Kidney glomerular epithelial cell (primary cell): Measurements from ENCODE around the gene HDAC3.

ENCODE experiments used
- DNase-seq: peaks from one replicate; lab custom pipeline; 2025; lab: John Stamatoyannopoulos, UW

The HDAC3 gene

DNA sequence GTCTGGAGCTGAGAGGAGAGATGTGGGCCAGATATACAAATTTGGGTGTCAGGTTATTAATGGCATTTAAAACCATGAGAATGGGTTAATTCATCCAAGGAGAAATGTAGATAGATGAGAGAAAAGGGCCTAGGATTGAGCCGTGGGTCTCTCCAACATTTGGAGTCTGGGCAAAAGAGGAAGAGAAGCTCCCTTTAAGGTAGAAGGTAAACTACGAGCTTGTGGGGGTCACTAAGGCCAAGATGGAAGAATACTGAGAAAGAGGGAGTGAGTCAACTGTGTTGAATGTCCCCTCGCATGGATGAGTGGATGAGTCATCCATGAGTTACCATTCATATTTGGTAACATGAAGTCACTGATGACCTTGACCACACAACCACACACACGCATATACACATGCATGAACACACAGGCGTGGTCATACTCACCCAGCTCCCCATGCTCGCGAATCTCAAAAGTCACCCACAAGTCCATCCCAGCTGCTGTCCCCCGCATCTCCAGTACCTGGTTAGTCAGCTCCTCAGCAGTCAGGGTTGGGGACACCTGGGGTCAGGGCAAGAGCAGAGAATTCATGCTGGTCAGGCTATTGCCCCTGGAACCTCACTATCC is 21.4 kb upstream of the HDAC3 start:
- DNase-seq = peak; percentile 71

DNA sequence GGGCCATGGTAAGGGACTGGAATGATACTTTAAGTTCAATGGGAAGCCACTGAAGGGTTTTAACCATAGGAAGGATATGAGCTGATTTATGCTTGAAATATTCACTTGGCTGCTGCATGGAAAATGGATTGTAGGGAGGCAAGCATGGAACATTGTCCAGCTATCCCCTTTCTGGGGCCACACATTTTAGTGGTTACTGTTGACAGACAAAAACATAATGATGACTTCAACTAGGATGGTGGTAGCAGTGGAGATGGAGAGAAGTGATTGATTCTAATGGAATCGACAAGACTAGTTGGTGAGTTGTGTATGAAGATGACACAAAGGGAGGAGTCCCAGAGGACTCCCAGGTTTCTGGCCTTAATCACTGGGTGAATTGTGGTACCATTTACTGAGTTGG is 20.8 kb upstream of the HDAC3 start:
- DNase-seq = no peak

DNA sequence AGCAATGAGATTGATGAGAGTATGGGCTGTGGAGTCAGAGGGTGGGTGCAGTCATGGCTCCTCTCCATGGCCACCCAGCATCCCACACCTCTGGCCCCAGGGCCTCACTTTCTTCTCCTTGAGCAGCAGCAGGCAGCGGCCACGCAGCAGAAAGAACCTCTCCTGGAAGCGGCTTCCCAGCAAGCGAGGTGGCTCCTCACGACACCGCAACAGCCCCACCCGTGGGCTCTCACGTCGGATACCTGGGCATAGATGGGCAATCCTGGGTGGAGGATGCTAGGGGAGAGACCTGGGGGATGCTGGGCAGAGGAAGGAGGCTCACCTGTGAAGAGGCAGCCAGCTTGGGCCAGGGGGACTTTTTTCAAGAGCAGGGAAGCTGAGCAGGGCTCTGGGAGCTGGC is 19.7 kb upstream of the HDAC3 start:
- DNase-seq = no peak

DNA sequence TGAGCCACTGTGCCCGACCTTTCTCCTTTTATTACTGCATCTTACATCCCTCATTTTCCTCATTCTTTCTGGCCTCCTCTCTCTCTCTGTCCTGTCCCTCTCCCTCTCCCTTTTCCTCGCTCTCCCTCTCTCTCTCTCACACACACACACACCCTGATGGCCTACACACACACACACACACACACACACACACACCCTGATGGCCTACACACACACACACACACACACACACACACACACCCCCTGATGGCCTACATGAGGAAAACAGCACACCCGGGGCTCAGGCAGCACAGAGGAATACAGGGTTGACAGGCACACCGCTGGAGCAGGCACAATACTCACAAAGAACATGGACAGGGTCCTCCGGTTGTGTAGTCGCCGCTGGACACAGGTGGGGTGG is 18.4 kb upstream of the HDAC3 start:
- no peak for DNase-seq

DNA sequence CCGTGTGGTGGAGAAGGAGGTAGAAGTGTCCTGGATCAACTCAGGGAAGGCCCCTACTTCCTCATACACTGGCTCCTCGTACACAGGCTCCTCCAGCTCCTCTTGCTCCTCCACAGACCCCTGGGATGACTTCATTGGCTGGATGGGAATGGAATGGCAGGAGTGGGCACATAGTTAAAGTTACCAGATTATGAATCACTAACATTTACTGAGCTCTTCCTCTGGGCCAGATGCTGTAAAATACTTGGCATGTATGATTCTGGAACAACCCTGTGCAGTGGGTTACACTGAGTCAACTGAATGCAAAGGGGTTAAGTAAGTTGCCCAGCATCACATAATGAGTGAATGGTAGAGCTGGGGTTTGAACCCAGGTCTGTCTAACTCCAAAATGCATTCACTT is 17.6 kb upstream of the HDAC3 start:
- peak; percentile 80 for DNase-seq

DNA sequence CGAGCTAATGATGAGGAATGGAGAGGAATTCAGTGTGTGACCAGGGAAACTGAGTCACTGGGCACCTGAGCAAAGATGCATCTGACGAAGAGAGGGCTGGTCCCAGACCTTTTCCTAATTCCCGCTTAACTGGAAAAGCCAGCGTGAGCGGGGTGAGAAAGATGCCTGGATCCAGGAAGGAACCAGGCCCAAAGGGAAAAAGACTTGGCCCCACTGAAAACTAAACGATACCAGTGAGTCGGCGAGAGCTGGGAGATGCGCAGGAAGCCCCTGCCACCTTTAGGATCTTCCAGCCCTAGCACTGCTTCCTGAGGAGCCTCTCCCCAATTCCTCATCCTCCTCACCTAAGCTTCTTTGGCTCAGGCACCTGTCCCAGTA is 15.1 kb upstream of the HDAC3 start:
- no peak for DNase-seq

DNA sequence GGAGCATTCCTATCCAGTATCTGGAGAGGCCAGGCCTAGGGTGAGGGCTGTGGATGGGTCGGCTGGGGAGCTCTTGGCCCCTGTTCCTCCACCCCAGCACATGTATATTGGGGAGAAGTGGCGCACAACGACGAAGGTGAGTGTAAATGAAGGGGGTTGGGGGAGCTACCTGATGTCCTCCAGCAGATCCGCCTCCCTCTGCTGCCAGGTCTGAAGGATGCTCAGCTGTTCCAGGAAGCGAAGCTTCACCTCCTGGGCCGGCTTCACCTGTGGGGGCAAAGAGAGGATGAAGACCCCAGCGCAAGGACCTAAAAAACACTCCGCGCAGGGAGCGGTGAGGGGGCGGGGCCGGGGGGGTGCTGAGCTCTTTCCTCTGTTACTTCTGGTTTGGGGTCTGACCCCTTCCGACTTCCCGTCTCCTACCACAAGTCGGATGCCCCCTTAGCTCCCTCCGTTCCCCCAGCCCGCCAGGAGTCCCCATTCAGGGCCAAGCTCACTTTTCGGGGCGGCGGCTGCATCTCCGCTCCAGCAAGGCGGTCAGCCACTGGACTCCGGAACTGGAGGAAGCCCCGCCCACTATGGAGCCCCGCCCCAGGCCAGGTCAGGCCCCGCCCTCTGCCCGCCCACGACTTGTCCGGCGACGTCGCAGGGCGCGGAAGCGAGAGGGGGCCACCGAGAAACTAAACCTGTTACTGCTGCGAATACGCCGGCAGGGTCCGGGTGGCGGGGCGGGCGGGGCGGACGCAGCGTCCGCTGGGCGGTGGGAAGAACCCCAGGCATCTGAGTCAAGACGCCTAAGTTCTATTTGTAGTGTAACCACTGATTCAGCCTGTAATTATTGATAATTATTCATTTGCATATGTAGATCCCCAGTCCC is 14.4 kb upstream of the HDAC3 start, which contains the start of gene FCHSD1:
FCHSD1 (minus strand) TSS at position 568 of the 877 bp plus-strand sequence; CDS start at position 518, 50 bp downstream.
- DNase-seq = peak; percentile 57

DNA sequence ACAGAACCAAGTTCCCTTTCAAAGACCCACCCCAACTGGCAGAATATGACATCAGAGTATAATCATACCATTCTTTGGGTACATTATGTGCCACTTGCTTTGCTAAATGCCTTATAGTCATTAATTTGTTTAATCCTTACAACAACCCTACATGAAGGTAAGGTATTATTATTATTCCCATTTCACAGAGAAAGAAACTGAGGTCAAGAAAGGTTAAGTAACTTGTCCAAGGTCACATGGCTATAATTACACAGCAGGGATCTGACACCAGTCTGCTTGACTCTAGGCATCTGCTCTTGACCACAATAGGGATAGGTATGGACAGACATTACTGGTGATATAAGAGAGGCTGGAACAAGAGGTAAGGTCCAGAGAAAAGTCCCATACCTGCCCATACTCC is 13.3 kb upstream of the HDAC3 start:
- DNase-seq = no peak

DNA sequence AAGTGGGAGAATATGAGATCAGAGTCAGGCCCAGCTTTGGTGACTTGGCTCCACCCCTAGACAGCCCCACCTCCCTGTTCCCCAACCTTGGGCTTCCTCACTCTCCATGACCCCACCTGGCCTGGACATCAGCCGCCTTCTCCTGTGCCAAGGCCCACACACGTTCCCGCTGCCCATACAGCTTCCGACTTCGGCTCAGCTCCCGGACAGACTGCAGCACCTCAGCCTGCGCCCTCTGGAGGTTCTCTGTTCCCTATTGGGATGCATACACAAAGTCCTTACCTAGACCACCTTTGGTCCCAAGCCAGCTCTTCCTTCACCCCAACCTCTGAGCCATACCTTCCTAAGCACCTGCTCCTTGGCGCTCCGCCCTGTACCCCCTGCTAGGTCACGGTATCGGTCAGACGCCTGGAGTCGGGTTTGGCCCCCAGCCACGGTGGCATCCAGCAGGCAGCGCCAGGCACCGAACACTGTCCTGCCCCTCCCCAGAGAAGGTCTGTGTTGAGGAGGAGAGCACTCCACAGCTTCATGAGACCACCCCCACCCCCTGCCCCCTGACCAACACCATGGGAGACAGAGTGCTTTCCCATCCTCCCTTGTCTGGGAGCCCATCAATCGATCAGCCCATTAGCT is 12.5 kb upstream of the HDAC3 start:
- DNase-seq = no peak

DNA sequence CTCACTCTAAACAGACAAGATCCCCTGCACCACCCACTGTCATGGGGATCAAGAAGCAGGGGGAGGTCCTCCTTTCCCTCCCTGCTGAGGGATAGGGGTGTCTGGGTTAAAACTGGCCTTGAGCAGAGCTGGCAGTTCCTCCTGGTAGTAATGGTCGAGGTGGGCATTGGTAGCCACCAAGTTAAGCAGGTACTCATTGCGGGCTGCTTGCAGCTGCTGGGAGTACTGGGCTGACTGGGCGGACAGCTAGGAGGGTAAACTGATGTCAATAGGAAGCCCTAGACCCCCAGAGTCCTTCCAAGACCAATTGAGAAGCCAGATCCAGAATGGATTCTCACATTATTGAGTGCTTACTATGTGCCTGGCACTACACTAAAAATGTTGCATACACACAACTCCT is 11.2 kb upstream of the HDAC3 start:
- DNase-seq = no peak

DNA sequence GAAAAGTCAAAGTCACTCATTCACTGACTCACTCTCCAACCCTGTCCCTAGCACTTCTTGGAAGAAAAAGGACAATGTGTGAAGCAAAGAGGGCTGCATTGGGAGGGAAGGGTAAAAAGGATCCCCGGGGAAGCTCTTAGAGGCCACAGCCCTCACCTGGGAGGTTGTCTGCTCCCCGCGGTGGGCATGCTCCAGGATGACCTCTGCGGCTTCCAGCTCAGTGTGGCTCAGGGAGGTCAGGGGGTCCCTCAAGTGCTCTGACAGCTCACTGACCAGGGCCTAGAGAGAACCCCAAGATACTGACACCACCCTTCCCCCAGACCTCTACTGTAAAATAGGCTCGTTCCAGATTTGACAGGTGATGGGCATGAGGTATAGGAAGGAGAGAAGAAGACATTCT is 10.6 kb upstream of the HDAC3 start:
- DNase-seq = no peak

DNA sequence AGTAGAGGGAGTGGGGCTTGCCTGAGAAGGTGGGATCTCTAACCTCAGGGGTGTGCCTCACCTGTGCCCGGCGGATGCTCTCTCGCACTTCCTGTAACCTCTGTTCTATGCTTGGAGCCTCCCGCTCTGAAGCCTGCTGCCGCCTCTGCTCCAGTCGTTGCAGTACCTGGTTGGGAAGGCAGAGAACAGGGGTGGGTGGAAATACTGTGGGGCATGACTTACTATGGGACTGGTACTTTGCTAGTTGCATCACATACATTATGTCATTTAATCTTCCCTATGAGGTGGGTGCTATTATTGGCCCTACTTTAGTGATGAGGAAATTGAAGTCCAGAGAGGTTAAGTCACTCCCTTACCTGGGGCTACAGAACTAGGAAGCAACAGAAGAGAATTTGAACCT is 9.4 kb upstream of the HDAC3 start:
- no peak for DNase-seq

DNA sequence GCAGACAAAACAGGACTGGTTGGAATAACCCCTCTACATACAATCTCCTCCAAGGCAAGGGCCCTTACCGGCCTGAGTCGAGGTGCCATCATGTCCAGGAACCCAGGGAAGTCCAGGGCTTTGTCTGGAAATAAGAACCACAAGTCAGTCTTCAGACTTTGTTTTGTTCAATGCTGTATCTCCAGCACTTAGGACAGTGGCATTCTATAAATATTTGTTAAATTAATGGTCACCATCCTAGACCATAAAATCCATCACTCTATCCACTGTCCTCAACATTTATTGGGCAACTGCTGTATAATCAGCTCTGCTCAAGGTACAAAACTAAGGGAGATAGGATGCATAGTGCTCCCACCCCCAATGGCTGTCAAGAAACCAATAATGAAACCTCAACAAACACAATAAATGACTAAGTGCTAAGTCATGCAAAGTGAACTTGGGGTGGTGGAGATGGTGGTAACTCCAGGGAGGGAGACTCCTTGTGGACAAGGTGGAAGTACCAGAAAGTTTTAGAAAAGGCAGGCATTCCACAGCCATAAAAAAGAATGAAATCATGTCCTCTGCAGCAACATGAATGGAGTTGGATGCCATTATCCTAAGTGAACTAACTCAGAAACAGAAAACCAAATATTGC is 5.1 kb upstream of the HDAC3 start:
- DNase-seq = peak; percentile 92

DNA sequence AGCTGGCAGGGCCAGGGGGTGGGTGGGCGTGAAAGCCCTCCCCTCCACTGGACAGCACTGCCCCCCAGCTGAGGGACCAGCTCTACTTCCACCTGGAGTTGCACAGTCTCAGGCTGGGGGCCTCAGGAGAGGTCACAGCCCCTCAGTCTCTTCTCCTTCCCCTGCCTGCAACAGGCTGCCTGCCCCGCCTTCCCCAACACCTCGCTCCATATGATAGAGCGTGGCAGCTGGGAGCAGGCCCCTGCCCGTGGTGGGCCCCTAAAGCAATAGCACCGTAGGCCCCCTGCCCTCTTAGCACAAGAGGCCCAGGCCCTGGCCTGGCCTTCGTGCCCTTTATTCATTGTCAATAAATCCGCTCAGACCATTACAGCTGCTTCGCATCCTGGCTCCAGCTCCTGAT is 4.0 kb upstream of the HDAC3 start:
- no peak for DNase-seq

DNA sequence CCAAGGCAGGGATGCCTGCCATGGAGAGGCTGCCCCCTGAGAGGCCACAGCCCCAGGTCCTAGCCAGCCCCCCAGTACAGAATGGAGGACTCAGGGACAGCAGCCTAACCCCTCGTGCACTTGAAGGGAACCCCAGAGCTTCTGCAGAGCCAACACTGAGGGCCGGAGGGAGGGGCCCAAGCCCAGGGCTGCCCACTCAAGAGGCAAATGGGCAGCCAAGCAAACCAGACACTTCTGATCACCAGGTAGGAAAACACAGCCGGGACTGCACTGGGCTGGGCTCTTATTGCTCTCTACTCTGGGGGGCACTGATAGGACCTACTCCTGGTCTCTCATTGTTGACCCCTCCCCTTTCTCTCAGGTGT is 3.4 kb upstream of the HDAC3 start:
- DNase-seq = no peak

DNA sequence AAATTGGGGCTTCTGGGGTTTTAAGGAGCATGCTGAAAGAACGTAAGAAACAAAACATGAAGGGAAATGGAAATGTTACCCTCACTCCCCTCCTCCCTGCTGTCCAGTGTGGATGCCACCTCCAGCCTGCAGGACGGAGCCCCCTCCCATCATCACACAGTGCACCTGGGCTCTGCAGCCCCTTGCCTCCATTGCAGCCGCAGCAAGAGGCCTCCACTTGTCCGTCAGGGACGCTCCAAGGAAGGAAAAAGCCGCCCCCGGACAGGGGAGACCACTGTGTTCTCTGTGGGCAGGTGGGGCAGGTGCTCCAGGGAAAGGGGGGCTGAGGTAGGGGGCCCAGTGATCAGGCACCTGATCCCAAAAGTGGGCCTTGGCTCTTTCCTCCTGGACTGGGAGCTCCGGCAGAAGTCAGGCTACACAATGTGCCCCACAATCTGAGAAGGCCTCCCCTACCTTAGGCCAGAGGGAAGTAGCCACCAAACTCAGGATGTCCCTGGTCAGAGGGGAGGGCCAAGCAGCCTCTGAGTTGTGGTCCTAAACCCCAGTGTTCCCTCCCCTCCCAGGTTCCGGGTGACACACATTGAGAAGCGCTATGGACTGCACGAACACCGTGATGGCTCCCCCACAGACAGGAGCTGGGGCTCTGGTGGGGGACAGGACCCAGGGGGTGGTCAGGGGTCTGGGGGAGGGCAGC is 2.9 kb upstream of the HDAC3 start:
- DNase-seq = no peak

DNA sequence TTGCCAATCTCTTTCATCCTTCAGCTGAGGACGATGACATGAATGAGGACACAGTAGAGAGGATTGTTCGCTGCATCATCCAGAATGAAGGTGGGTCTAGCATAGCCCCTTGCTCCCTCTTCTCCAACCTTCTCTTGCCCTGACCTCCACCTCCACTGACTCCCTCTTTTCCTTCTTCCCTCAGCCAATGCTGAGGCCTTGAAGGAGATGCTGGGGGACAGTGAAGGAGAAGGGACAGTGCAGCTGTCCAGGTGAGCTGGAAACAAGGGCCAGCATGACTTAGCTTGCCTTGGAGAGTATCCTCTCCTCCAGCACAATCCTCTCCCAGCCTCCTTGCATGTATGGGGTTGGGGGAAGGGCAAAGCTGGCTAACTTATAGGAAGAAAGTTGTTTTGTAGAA is 2.1 kb upstream of the HDAC3 start:
- DNase-seq = no peak

DNA sequence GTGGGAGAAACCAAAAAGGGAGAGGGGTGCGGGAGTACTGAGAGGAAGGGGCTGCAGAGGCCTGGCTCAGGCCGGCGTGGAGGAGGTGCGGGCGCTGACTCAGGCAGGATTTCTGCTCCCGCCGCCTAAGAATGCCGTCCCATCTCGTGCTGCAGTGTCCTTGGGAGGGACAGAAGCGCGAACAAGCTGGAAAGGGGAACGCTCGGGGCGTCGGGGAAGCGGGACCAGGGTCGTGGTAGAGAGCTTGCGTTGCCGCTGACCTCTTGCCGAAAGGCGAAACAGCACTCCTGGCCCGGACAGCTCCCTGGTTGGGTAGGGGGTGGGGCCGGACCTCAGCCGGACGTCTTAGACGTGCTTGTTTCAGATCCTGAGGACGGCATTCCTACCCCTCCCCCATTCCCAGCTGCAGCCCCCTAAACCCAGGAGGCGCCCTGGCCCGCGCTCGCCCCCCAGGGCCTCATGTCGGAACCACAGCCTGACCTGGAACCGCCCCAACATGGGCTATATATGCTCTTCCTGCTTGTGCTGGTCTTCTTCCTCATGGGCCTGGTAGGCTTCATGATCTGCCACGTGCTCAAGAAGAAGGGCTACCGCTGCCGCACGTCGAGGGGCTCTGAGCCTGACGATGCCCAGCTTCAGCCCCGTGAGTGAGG is 1.2 kb upstream of the HDAC3 start:
- DNase-seq = peak; percentile 14

DNA sequence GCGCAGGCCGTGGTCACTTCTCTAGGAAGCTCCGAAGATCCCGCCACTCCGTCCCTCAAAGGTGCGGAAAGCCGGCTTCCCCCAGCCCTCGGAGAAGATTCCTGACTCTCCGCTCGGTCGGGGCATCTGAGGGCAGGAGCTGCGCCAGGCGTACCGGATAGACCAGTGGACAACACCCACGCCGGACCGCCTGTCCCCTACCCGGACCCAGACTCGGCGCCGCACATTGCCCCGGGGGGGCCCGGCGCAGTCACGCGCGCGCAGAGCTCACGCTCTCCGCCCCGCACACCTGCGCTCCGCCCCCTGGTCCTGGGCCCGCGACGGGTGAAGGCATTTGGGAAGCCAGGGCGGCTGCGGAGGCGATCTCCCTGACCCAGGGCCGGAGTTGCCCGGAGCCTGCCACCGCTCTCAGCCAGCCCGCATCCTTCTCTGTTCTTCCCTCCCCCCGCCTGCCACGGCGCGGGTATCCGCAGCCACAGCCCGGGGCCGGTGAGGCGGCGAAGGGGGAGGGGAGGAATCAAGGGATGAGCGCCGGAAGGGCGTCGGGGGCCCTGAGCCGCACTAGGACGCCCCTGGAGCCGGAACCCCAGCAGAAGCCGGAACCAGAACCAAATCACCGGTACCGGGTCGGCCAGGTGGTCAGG is 596 bp upstream of the HDAC3 start:
- DNase-seq = peak; percentile 41

DNA sequence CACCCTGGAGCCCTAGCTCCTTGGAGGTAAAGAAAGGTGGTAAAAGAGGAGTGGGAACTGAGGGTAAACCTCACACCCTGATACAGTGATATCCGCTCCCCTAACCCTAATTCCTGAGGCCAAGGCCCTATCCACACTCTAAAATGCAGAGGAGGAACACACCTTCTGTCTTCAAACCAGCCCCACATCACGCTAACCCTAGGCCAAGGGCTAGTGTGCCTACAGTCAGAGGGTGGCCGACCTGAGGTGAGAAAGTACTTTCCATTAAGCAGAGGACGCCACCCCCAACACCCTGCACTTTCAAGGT is 590 bp downstream of the HDAC3 start:
- peak; percentile 3 for DNase-seq

DNA sequence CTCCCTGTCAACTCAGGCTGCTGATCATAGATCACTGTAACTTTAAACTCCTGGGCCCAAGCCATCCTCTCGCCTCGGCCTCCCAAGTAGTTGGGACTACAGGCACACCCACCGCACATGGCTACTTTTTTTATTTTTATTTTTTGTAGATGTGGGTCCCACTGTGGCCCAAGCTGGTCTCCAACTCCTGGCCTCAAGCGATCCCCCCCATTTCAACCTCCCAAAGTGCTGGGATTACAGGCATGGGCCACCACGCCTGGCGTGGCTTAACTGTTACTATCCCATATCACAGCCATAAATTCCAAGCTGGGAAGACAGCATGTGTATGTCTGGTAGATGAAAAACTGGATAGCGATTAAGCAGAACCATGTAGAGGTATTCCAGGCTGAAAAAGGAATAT is 1.0 kb downstream of the HDAC3 start:
- no peak for DNase-seq
